ENCODE measurements around the gene TRMT2A.

DNA sequence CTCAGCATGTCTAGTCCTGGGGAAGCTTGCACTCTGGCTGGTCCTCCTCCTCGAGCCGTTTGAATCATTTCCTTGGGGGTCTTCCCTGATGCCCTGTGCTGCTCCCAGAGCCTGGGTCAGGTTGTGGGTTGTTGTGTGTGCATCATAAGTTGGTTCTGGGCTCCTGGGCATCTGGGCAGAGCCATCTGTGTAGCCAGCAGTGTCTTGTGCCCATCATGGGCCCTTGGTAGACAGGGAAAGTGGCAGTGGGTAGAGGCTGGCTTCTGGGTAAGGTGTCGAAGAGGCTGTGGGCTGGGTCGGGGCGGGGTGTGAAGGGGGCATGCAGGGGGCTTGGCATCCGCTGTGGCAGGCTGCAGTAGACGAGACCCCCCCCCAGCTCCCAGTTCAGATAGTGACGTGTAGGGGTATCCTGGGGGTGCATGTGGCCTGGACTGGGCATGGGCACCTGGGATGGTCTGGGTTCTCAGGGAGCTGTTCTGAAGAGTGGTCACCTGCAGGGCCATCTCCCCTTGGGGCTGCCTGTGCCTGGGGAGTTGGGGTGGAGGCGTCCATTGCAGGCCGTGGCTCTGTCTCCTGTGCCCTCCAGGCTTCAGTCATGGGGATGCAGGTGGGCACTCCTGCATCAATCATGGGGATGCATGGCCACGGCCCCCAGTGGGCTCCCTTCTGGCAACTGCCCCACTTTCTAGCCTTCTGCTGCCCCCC, 7.2 kb upstream of the TRMT2A start:
- TF ChIP-seq, protein P1, sequence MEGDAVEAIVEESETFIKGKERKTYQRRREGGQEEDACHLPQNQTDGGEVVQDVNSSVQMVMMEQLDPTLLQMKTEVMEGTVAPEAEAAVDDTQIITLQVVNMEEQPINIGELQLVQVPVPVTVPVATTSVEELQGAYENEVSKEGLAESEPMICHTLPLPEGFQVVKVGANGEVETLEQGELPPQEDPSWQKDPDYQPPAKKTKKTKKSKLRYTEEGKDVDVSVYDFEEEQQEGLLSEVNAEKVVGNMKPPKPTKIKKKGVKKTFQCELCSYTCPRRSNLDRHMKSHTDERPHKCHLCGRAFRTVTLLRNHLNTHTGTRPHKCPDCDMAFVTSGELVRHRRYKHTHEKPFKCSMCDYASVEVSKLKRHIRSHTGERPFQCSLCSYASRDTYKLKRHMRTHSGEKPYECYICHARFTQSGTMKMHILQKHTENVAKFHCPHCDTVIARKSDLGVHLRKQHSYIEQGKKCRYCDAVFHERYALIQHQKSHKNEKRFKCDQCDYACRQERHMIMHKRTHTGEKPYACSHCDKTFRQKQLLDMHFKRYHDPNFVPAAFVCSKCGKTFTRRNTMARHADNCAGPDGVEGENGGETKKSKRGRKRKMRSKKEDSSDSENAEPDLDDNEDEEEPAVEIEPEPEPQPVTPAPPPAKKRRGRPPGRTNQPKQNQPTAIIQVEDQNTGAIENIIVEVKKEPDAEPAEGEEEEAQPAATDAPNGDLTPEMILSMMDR (IDR thresholded peaks at IDR 0.05; ENCODE audit: low read depth, low read length) = no peak
- no peak for TF ChIP-seq EZH2phosphoT487 (IDR thresholded peaks at IDR 0.05; ENCODE audit: low read depth)
